GM10266 (cell line): ENCODE measurements around the gene KCNH6.

Experiments used
- DNase-seq: peaks from one replicate; pipeline ENCODE4 v3.0.0; 2012; ENCODE audit errors: extremely low spot score
- CTCF ChIP-seq: IDR thresholded peaks from 2 replicates; pipeline ENCODE4 v1.5.1; 2012; ENCODE audit warnings: mild to moderate bottlenecking, low read depth; ENCODE audit not compliant: control insufficient read depth, insufficient read depth; ENCODE audit errors: missing control alignments

Gene KCNH6

GRCh38 chr17:63500543-63501390 lies 22.4 kb upstream of the KCNH6 start:
- no peak for DNase-seq
- no peak for TF ChIP-seq CTCF

- DNase-seq = no peak
- no peak for TF ChIP-seq CTCF
These were observed 19.8 kb upstream of the KCNH6 start for GRCh38 chr17:63503341-63503705.

GRCh38 chr17:63504261-63504660 lies 18.9 kb upstream of the KCNH6 start:
- no peak for DNase-seq
- no peak for TF ChIP-seq CTCF

GRCh38 chr17:63505341-63505740 lies 17.8 kb upstream of the KCNH6 start:
- TF ChIP-seq CTCF = no peak

GRCh38 chr17:63506627-63507026 lies 16.5 kb upstream of the KCNH6 start:
- no peak for TF ChIP-seq CTCF
- no peak for DNase-seq

More at GRCh38 chr17:63505341-63505740, 17.8 kb upstream of the KCNH6 start:
- no peak for DNase-seq

- no peak for TF ChIP-seq CTCF
- DNase-seq = no peak
These were observed 11.8 kb upstream of the KCNH6 start for GRCh38 chr17:63511331-63511730.

- TF ChIP-seq CTCF = no peak
- DNase-seq = no peak
These were observed 10.8 kb upstream of the KCNH6 start for GRCh38 chr17:63512388-63512787.
